Activated T-cell treated with anti-CD3 and anti-CD28 coated beads for 24 hours (primary cell): ENCODE results near the gene TRIO.

Source experiments
- DNase-seq: peaks from one replicate; pipeline ENCODE4 v3.0.0-alpha.2; 2020; ENCODE audit warnings: low read depth

The TRIO gene

GRCh38 chr5:14147210-14147609 is 4.1 kb downstream of the TRIO start:
- no peak for DNase-seq

DNA sequence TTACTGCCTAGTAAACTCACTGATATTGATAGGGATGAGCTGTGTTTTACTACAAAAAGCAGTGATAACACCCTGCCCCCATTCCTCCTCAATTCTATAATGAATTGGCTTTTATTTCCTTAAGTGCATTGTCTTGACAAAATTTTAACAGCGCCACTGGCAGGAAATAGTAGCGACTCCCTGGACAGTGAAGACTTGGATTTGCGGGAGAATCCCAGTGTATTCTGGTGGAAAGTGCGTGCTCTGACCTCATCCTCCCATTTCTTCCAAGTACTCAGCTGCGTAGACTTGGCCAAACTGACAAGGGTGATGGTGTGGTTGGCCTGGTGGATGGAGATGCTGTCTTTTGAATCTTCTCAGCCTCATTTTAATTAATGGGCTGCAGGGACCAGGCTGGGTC is 5.3 kb downstream of the TRIO start:
- no peak for DNase-seq

DNA sequence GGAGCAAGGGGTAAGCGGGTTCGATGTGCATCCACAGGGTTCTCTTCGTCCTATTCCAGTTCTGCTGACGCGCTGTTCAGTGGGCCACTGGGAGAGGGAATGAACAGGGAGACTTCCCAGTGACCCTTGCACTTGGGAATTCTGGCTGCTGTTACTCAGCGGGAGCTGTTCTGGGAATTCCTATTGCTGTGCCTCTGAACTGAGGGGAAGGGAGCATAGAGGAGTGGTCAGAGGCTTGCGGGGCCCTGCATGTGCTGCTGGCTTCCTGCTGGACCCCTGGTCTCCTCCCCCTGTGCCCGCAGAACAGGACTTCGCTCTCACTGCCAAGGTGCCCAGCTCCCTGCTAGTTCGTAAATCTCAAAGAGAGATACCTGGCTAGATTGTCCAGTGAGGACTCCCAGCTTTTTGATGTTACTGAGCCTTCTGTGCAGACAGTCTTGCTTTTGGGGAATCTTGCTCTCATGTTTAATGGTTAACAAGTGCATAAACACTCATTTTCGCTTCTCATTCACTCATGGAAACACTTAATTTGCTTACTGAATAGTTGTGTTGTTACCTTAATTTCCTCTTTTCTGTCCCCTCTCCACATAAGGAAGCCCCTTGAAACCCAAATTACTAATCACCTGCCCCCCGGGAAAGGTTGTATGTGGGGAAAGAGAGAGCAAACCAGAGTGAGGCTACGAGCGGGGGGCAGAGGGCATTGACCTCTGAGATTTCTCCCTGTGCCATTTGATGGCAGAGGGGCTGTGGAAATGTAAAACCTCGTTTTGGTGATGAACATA is 5.9 kb downstream of the TRIO start:
- DNase-seq, result no peak

GRCh38 chr5:14149672-14150274 is 6.6 kb downstream of the TRIO start:
- no peak for DNase-seq

DNA sequence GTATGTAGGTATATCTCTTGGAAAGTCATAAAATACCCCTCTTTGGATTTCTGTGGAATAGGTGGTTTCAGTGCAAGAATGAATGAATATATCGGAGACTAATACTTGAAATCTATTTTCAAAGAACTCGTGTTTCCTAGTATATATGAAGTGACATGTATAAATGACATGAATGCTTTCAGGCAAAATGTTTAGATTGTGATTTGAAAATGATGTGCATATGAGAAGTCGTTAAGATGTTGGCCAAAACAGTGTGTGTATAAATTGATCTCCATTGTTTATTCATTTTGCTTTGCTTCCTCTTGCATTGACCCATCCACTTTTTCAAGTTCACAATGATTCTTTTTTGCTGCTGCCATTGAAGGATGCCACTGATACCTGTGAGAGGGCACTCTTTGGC is 8.3 kb downstream of the TRIO start:
- DNase-seq, result no peak

GRCh38 chr5:14153071-14153864 is 10.1 kb downstream of the TRIO start:
- DNase-seq, result no peak

GRCh38 chr5:14153932-14154731 is 11.0 kb downstream of the TRIO start:
- no peak for DNase-seq

DNA sequence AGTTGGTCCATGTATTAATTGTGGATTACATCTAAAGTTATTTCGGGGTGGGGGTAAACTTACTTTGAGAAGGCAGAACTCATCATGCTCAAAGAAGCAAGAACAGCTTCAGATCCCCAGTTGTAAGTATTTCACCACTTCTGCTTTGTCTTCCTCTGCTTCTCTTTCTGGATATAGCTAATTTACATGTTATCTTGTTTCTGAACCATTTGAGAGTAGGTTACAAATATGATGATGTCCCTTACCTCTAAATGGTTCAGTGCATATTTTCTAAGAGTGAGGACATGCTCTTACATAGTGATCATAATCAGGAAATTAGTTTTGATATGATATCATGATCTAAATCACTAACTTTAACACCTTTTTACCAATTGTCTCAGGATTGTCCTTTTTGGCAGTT is 11.9 kb downstream of the TRIO start:
- DNase-seq, result no peak

- DNase-seq, result no peak
Observed at GRCh38 chr5:14155739-14156138, 12.6 kb downstream of the TRIO start.

DNA sequence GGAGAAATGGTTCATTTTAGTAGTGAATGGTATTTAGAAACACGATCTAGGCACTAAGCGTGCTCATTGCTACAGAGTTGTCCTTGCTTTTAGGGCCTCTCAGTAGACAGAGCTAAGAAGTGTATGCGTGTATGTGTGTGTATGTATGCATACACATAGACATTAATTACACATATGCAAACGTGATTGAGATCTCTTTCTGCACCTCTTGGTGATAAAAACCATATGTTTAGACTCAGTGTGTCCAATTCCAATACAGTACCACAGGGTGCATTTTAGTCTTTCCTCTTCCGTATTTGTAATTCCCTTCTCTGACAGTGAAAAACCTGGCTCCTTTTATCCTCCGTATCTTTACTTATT is 13.1 kb downstream of the TRIO start:
- no peak for DNase-seq

GRCh38 chr5:14156650-14157492 is 13.7 kb downstream of the TRIO start:
- DNase-seq, result no peak

DNA sequence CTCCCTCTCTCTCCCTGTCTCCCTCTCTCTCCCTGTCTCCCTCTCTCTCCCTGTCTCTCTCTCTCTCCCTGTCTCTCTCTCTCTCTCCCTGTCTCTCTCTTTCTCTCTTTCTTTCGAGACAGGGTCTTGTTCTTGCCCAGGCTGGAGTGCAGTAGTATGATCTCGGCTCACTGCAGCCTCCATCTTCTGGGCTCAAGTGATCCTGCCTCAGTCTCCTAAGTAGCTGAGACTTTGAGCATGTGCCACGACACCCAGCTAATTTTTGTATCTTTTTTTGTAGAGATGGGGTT is 14.3 kb downstream of the TRIO start:
- DNase-seq, result no peak

DNA sequence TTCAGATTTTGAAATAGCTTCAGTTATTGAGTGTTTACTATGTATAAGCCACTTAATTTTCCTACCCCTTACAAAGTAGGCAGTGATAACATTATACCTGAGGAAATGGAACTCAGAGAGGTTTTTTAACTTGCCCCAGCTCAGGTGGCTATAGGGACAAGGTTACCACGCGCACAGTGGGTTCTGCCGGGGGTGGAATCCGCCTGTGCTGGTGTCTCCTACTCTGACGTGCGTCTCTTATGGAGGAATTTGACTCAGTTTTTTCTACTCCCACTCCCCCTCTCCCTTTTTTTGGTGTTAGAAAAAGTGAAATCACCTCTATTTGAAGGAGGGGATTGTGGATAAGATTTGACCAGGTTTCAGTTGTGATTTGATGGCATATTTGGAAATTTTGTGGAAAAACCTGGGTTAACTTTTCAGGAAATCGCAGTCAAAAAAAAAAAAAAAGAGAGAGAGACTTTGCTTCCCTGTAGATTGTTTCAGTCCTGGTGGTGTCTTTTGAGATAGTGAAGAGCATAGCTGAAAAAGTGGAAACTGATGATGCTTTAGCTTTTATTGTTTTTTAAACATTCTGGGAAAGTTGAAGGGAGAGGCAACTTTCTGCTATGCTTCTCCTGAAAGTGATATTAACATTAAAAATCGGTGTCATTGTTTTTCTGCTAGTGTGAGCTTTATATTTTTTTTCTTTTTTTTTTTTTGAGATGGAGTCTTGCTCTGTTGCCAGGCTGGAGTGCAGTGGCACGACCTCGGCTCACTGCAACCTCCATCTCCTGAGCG is 15.9 kb downstream of the TRIO start:
- no peak for DNase-seq

DNA sequence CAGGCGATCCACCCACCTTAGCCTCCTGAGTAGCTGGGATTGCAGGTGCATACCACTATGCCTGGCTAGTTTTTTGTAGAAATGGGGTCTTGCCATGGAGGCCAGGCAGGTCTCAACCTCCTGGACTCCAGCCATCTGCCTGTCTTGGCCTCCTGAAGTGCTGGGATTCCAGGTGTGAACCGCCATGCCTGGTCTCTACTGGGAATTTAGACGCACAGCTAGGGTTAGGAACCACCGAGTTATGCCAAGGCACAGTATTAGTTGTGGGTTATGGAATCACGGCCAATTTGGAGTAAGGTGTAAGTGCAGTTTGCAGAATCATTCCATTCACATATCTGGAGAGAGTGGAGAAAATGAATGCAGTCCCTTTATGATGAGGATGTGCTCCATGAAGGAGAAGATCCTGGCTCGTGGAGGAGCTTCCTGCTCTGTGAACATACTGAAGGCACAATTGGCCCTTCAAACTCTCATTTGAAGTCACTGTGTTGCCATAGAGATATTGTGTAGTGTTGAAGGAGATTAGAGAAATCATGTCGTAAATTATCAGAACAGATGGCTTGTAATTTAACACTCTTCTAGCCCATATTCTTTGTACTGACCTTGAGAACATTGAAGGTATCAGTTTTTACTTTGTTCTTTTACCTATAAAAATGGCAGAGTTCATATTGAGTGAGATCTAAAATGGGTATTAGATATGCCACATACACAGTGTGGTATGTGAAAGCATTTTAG is 18.8 kb downstream of the TRIO start:
- no peak for DNase-seq

- DNase-seq, result no peak
Observed at GRCh38 chr5:14164164-14165163, 21.3 kb downstream of the TRIO start.

GRCh38 chr5:14165375-14166106 is 22.4 kb downstream of the TRIO start:
- no peak for DNase-seq

- no peak for DNase-seq
Observed at GRCh38 chr5:14166437-14166836, 23.3 kb downstream of the TRIO start.

DNA sequence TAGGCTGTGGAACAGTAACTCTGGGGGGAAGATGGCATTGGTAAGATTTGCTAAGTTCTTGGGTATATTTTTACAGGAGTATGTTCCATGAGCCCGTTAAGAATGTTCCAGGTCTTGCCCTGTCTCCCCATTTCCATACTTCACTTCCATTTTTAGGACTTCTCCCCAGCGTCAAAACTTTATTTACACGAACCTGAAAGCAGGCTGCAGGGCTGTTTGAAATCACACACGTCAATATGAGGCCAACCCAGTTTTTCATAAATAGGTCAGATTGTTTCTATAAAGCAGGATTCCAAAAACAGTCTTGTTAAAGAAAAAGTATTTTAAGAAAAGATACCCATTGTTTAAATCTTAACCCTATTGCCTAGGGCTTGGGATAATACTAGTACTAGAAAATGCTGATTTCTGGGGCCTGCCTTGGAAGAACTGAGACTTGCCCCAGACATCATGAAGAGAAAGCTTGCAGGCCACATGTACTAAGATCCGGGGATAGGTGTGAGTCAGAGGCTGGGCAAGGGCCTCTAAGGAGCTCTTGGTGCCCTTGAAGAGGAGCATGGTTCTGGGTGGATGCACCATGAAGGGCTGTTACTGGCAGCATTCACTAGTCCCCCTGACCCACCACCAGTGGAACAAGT is 24.2 kb downstream of the TRIO start:
- no peak for DNase-seq
